ENCODE results near the gene MYORG. TPM values are rescaled to one million over a fixed set of nuclear protein-coding genes. Genes with fewer than 3 reads are reported as not detected.

The MYORG gene
- total RNA-seq, 2 experiments from 2014 or later, result 0.98 to 3.9 TPM

DNA sequence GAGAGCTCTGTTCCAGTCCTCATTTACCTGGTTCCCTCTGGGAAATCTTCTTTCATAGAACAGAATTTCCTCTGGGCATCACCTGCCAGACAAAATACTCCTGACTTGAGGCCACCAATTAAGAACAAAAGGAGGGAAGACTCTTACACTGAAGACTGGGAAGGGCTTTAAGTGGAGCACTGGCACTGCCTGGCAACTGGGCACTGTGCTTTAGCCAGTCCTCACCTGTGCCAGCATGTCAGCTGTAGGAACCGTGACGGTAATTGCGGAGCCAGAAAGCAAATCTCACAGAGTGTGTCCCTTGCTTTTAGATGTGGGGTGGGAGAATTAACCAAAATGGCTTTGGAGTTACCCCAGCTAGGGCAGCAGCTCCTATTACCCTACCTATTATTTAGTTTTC is 41.0 kb upstream of the MYORG start:
- intact Hi-C loops (cut with micrococcal nuclease; ENCODE audit: unreplicated experiment), result no loop called here
- Histone ChIP-seq H3K4me3 (ENCODE audit: low read depth, low read length, poor library complexity, severe bottlenecking) (no peak overlapping the region), H3K27ac (ENCODE audit: low read depth, low read length, poor library complexity, severe bottlenecking) (no peak overlapping the region), H4K20me1 (ENCODE audit: insufficient read depth, low read length) (no peaks in the 10 kb centered on the region; the same call in 1 of the 2 replicates), H3K36me3 (ENCODE audit: insufficient read depth, low read length) (no peaks in the 10 kb centered on the region), H3K9me2 (ENCODE audit: insufficient read depth, low read length) (no peaks in the 10 kb centered on the region), H2AFZ (ENCODE audit: low read length) (no peak overlapping the region), H3K4me1 (ENCODE audit: insufficient read depth, low read length, poor library complexity, severe bottlenecking) (no peaks in the 10 kb centered on the region), H3K79me2 (ENCODE audit: insufficient read depth, low read depth, low read length) (no peaks in the 10 kb centered on the region), H3K9me3 (ENCODE audit: low read length) (no peaks in the 10 kb centered on the region), H3K4me2 (ENCODE audit: low read length) (no peak overlapping the region)
- TF ChIP-seq, protein P1, sequence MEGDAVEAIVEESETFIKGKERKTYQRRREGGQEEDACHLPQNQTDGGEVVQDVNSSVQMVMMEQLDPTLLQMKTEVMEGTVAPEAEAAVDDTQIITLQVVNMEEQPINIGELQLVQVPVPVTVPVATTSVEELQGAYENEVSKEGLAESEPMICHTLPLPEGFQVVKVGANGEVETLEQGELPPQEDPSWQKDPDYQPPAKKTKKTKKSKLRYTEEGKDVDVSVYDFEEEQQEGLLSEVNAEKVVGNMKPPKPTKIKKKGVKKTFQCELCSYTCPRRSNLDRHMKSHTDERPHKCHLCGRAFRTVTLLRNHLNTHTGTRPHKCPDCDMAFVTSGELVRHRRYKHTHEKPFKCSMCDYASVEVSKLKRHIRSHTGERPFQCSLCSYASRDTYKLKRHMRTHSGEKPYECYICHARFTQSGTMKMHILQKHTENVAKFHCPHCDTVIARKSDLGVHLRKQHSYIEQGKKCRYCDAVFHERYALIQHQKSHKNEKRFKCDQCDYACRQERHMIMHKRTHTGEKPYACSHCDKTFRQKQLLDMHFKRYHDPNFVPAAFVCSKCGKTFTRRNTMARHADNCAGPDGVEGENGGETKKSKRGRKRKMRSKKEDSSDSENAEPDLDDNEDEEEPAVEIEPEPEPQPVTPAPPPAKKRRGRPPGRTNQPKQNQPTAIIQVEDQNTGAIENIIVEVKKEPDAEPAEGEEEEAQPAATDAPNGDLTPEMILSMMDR (conservative IDR thresholded peaks at IDR 0.05; ENCODE audit: low read length), result no peak
- TF ChIP-seq EZH2phosphoT487 (IDR thresholded peaks at IDR 0.05; ENCODE audit: borderline replicate concordance, low read depth, low read length), result no peak
- CTCF ChIA-PET (ENCODE audit: unreplicated experiment), result no interaction called here
- POLR2A ChIA-PET, result no interaction called here
- no peak for DNase-seq (ENCODE audit: low spot score)
- BruUV-seq (replicated peaks), result no TSS peak

- Histone ChIP-seq H3K27ac (ENCODE audit: low read depth, low read length, poor library complexity, severe bottlenecking) (no peak overlapping the region), H3K36me3 (ENCODE audit: insufficient read depth, low read length) (no peaks in the 10 kb centered on the region), H3K9me3 (ENCODE audit: low read length) (no peaks in the 10 kb centered on the region), H3K4me1 (ENCODE audit: insufficient read depth, low read length, poor library complexity, severe bottlenecking) (no peaks in the 10 kb centered on the region), H2AFZ (ENCODE audit: low read length) (no peak overlapping the region), H3K4me3 (ENCODE audit: low read depth, low read length, poor library complexity, severe bottlenecking) (no peak overlapping the region), H3K4me2 (ENCODE audit: low read length) (no peak overlapping the region), H4K20me1 (ENCODE audit: insufficient read depth, low read length) (no peaks in the 10 kb centered on the region; the same call in 1 of the 2 replicates), H3K79me2 (ENCODE audit: insufficient read depth, low read depth, low read length) (no peaks in the 10 kb centered on the region), H3K9me2 (ENCODE audit: insufficient read depth, low read length) (no peaks in the 10 kb centered on the region)
- intact Hi-C loops (cut with micrococcal nuclease; ENCODE audit: unreplicated experiment), result no loop called here
- no peak for TF ChIP-seq EZH2phosphoT487 (IDR thresholded peaks at IDR 0.05; ENCODE audit: borderline replicate concordance, low read depth, low read length)
- TF ChIP-seq, protein P1 (conservative IDR thresholded peaks at IDR 0.05; ENCODE audit: low read length), result no peak
- ChIA-PET POLR2A (interaction anchor here (1.5 kb wide), 1 partner anchor 10 kb away, joined by 3 read pairs; no protein-coding TSS in a partner anchor), CTCF (ENCODE audit: unreplicated experiment) (interaction anchor here (0.9 kb wide), 1 partner anchor 34 kb away, joined by 3 read pairs; no protein-coding TSS in a partner anchor)
- peak; percentile 42 for DNase-seq (ENCODE audit: low spot score)
- BruUV-seq (replicated peaks), result no TSS peak
Observed at GRCh38 chr9:34413231-34413852, 36.6 kb upstream of the MYORG start.

- Histone ChIP-seq H3K9me3 (ENCODE audit: low read length) (no peaks in the 10 kb centered on the region), H3K4me3 (ENCODE audit: low read depth, low read length, poor library complexity, severe bottlenecking) (no peak overlapping the region), H3K27ac (ENCODE audit: low read depth, low read length, poor library complexity, severe bottlenecking) (no peak overlapping the region), H3K36me3 (ENCODE audit: insufficient read depth, low read length) (no peaks in the 10 kb centered on the region), H3K4me1 (ENCODE audit: insufficient read depth, low read length, poor library complexity, severe bottlenecking) (no peaks in the 10 kb centered on the region), H2AFZ (ENCODE audit: low read length) (no peak overlapping the region), H4K20me1 (ENCODE audit: insufficient read depth, low read length) (no peaks in the 10 kb centered on the region; the same call in 1 of the 2 replicates), H3K4me2 (ENCODE audit: low read length) (no peak overlapping the region), H3K79me2 (ENCODE audit: insufficient read depth, low read depth, low read length) (no peaks in the 10 kb centered on the region), H3K9me2 (ENCODE audit: insufficient read depth, low read length) (no peaks in the 10 kb centered on the region)
- POLR2A ChIA-PET, result interaction anchor here (0.9 kb wide), 1 partner anchor 18 kb away, joined by 3 read pairs; no protein-coding TSS in a partner anchor
- CTCF ChIA-PET (ENCODE audit: unreplicated experiment), result no interaction called here
- no peak for TF ChIP-seq EZH2phosphoT487 (IDR thresholded peaks at IDR 0.05; ENCODE audit: borderline replicate concordance, low read depth, low read length)
- intact Hi-C loops (cut with micrococcal nuclease; ENCODE audit: unreplicated experiment), result no loop called here
- DNase-seq (ENCODE audit: low spot score), result no peak
- no TSS peak for BruUV-seq (replicated peaks)
Observed at GRCh38 chr9:34412336-34412735, 35.6 kb upstream of the MYORG start.
